Ovary (tissue), 3 donors: ENCODE results near the gene UNC13D.

Experiments used
- CTCF ChIP-seq, 3 donors: fragments of 450-650 bp in 2 of 3; fragments of 200-600 bp in 1 of 3; IDR thresholded peaks; one replicate each; pipeline versions ENCODE4 v1.5.1 to v1.8.0; 2016 to 2022; ENCODE audit warnings: antibody characterized with exemption in 3 of 3, mild to moderate bottlenecking in 1 of 3
- EP300 ChIP-seq: sonication (generic); formaldehyde crosslinking; IDR thresholded peaks from one replicate; pipeline ENCODE4 v1.6.1; 2017; ENCODE audit warnings: antibody characterized with exemption
- POLR2A ChIP-seq: fragments of 450-650 bp; IDR thresholded peaks from one replicate; pipeline ENCODE4 v1.6.1; 2017; ENCODE audit warnings: antibody characterized with exemption, mild to moderate bottlenecking, moderate library complexity
- donor health status: DM: no; HTN: no; CAD: no.

- TF ChIP-seq CTCF (IDR thresholded peaks at IDR 0.05) (peak in 1 of 3 donors; percentile 14), POLR2A (no peak), EP300 (no peak)
Measured at GRCh38 chr17:75864448-75864871, 20.3 kb upstream of the UNC13D start.
